GM12872 (cell line): ENCODE measurements around the gene SFXN4.

Source experiments
- TF ChIP-seq, protein P1 (sequence below): IDR thresholded peaks from 3 replicates; pipeline ENCODE4 v1.5.1; 2011; ENCODE audit warnings: low read depth, mild to moderate bottlenecking, low read length, moderate library complexity; ENCODE audit not compliant: insufficient read depth

SFXN4 gene

DNA sequence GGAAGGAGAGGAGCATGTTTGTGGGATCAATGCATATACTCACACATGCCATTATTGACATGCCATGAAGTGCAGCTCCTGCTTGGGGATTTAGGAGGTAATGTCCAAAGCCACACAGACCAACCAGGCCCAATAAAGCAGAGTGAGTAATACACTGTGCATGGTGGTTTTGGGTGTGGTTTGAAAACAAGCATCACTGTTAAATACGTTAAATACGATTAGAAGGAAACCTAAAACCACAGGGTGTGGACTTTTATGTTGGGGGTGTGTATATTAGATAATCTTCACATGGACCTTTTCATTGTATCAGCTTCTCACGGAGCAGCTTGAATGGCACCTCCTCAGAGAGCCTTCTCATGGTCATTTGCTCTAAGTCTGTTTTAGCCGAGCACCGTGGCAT, 74.5 kb downstream of the SFXN4 start:
- TF ChIP-seq, protein P1, sequence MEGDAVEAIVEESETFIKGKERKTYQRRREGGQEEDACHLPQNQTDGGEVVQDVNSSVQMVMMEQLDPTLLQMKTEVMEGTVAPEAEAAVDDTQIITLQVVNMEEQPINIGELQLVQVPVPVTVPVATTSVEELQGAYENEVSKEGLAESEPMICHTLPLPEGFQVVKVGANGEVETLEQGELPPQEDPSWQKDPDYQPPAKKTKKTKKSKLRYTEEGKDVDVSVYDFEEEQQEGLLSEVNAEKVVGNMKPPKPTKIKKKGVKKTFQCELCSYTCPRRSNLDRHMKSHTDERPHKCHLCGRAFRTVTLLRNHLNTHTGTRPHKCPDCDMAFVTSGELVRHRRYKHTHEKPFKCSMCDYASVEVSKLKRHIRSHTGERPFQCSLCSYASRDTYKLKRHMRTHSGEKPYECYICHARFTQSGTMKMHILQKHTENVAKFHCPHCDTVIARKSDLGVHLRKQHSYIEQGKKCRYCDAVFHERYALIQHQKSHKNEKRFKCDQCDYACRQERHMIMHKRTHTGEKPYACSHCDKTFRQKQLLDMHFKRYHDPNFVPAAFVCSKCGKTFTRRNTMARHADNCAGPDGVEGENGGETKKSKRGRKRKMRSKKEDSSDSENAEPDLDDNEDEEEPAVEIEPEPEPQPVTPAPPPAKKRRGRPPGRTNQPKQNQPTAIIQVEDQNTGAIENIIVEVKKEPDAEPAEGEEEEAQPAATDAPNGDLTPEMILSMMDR = no peak
